Smooth muscle cell (in vitro differentiated cells): ENCODE results near the gene SORBS2. TPM values are rescaled to one million over a fixed set of nuclear protein-coding genes. Genes with fewer than 3 reads are reported as not detected.

Experiments
- DNase-seq: peaks from one replicate; lab custom pipeline; 2025; ENCODE audit not compliant: unreplicated experiment; lab: John Stamatoyannopoulos, UW
- H2AFZ ChIP-seq: fragments of 200-600 bp; sonication (generic); 2 replicates; pipeline ENCODE4 v1.6.0; 2016; ENCODE audit warnings: antibody characterized with exemption, low read depth, mild to moderate bottlenecking
- H3F3A ChIP-seq: fragments of 200-600 bp; sonication (generic); 2 replicates; pipeline ENCODE4 v1.6.0; 2017; ENCODE audit warnings: antibody characterized with exemption, low read depth
- H3K27ac ChIP-seq: fragments of 200-600 bp; sonication (generic); 2 replicates; pipeline ENCODE4 v1.5.1; 2016; ENCODE audit warnings: low read depth, mild to moderate bottlenecking
- H3K27me3 ChIP-seq: fragments of 200-600 bp; sonication (generic); 2 replicates; pipeline ENCODE4 v1.6.1; 2016; ENCODE audit warnings: low read depth, mild to moderate bottlenecking
- H3K36me3 ChIP-seq: fragments of 200-600 bp; sonication (generic); 2 replicates; pipeline ENCODE4 v1.5.1; 2016; ENCODE audit warnings: low read depth
- H3K4me1 ChIP-seq: fragments of 200-600 bp; sonication (generic); 2 replicates; pipeline ENCODE4 v1.5.1; 2016; ENCODE audit warnings: low read depth
- H3K4me2 ChIP-seq: fragments of 200-600 bp; sonication (generic); 2 replicates; pipeline ENCODE4 v1.6.0; 2016; ENCODE audit warnings: mild to moderate bottlenecking
- H3K4me3 ChIP-seq: fragments of 200-600 bp; sonication (generic); 2 replicates; pipeline ENCODE4 v1.5.1; 2016; ENCODE audit warnings: mild to moderate bottlenecking
- H3K79me2 ChIP-seq: fragments of 200-600 bp; sonication (generic); 2 replicates; pipeline ENCODE4 v1.6.0; 2016; ENCODE audit warnings: low read depth, mild to moderate bottlenecking
- H3K9ac ChIP-seq: fragments of 200-600 bp; sonication (generic); 2 replicates; pipeline ENCODE4 v1.6.0; 2016; ENCODE audit warnings: low read depth
- H3K9me3 ChIP-seq: fragments of 200-600 bp; sonication (generic); replicated peaks from 2 replicates; pipeline ENCODE4 v1.5.1; 2016; ENCODE audit warnings: low read depth
- H4K20me1 ChIP-seq: fragments of 200-600 bp; sonication (generic); 2 replicates; pipeline ENCODE4 v1.6.0; 2016; ENCODE audit warnings: low read depth
- WGBS: methylation state at CpG from one replicate; pipeline ENCODE4 v1.1.7; 2016; ENCODE audit warnings: low lambda C conversion rate; 5-methylcytosine and 5-hydroxymethylcytosine counted together
- polyA plus RNA-seq: library from polyadenylated mRNA; unstranded; fragments of >200 nt; fragmentation: Nextera tagmentation; extraction: Ambion mirVana; gene quantifications from 2 replicates; pipeline ENCODE4 v1.2.1, GENCODE V29; 2016
- total RNA-seq: library from RNA; depleted of rRNA; stranded (reverse); fragments of >200 nt; gene quantifications from 2 replicates; pipeline ENCODE4 v1.2.3, GENCODE V29; 2014
- TF ChIP-seq, protein P1 (sequence below): fragments of 200-600 bp; sonication (generic); IDR thresholded peaks from 2 replicates; pipeline ENCODE4 v1.5.1; 2017; ENCODE audit warnings: borderline replicate concordance, mild to moderate bottlenecking, antibody characterized with exemption; ENCODE audit not compliant: insufficient read depth, poor library complexity, severe bottlenecking

Gene SORBS2
- total and polyA plus RNA-seq, 2 experiments from 2014 or later: 9.0 to 36.6 TPM

DNA sequence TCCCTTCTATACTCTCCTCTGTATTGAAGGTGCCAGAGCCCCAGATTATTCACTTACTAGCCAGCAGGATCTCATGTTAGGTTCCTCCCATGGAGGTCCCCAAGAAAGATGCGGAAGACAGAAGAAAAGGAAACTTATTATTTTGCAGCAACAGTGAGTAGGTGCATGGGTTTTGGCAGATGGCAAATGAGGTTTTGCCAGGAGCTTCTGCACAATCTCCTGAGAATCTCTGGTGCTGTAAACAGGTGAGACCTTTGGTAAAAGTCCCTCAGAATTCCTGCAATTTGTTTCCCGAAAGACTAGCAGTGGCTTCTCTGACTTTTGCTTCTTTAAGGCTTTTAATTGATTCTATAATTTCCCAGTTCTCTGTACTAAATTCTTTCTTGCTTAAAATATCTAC is 29.5 kb upstream of the SORBS2 start:
- peaks cover 36% of the 10 kb centered on the region for H3K4me1 ChIP-seq
- no peak overlapping the region for H3K4me2 ChIP-seq
- H3K79me2 ChIP-seq: no peaks in the 10 kb centered on the region
- H3K9ac ChIP-seq: no peak overlapping the region
- H3K36me3 ChIP-seq: no peaks in the 10 kb centered on the region
- H3K27ac ChIP-seq: no peak overlapping the region
- no peaks in the 10 kb centered on the region for H3K27me3 ChIP-seq
- H3F3A ChIP-seq: peaks cover 26% of the 10 kb centered on the region
- WGBS: 98% methylated on average over 2 of the region's 2 CpGs
- no peak overlapping the region for H2AFZ ChIP-seq
- no peaks in the 10 kb centered on the region for H3K9me3 ChIP-seq
- TF ChIP-seq, protein P1, sequence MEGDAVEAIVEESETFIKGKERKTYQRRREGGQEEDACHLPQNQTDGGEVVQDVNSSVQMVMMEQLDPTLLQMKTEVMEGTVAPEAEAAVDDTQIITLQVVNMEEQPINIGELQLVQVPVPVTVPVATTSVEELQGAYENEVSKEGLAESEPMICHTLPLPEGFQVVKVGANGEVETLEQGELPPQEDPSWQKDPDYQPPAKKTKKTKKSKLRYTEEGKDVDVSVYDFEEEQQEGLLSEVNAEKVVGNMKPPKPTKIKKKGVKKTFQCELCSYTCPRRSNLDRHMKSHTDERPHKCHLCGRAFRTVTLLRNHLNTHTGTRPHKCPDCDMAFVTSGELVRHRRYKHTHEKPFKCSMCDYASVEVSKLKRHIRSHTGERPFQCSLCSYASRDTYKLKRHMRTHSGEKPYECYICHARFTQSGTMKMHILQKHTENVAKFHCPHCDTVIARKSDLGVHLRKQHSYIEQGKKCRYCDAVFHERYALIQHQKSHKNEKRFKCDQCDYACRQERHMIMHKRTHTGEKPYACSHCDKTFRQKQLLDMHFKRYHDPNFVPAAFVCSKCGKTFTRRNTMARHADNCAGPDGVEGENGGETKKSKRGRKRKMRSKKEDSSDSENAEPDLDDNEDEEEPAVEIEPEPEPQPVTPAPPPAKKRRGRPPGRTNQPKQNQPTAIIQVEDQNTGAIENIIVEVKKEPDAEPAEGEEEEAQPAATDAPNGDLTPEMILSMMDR: no peak
- H4K20me1 ChIP-seq: no peaks in the 10 kb centered on the region
- H3K4me3 ChIP-seq: no peak overlapping the region
- DNase-seq: no peak

DNA sequence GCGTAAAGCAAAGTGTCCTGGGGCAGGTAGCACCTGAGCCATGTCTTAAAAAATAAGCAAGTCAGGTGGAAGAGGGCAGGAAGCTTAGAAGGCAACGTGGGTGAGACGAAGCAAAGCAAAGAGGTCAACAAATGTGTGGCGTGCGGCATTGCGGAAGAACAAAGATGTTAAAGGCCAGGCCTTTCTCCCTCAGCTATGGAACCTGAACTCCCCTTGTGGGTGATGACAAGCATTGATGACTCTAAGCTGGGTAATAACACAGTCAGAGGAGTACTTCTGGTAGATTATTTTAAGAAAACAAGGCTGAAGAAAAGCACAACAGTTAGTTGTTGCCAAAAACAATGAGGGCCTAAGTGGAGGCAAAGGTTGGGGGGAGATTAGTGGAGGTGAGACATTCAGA is 29.0 kb upstream of the SORBS2 start:
- Histone ChIP-seq H3K4me3 (no peak overlapping the region), H3K27me3 (no peaks in the 10 kb centered on the region), H3K9ac (no peak overlapping the region), H4K20me1 (no peaks in the 10 kb centered on the region), H3K79me2 (no peaks in the 10 kb centered on the region), H3K4me2 (no peak overlapping the region), H3K9me3 (no peaks in the 10 kb centered on the region), H3K27ac (peak overlapping the region; percentile 82), H2AFZ (no peak overlapping the region), H3F3A (peaks cover 26% of the 10 kb centered on the region), H3K36me3 (no peaks in the 10 kb centered on the region), H3K4me1 (peaks cover 39% of the 10 kb centered on the region)
- 94% methylated on average over 6 of the region's 6 CpGs for WGBS
- no peak for DNase-seq
- TF ChIP-seq, protein P1: no peak

DNA sequence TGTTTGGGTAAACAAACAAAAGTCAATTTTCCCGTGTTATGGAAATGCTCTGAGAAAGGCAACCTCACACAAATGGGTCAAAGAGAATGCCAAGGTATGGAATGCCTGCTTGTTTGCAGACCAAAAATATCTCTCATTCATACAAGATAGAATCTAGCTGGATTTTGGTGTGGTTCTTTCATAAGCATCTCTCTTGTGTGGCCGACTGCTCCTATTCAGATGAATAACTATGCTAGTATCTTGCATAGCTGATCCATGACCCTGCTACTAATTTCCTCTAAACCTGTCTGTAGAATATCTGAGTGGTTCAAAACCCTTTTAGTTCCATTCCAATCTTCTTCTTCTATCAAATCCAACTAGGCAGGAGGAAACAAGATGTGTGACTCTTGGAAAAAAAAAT is 28.2 kb upstream of the SORBS2 start:
- Histone ChIP-seq H3K4me1 (peaks cover 39% of the 10 kb centered on the region), H3K4me3 (no peak overlapping the region), H3K27me3 (no peaks in the 10 kb centered on the region), H3K79me2 (no peaks in the 10 kb centered on the region), H3K27ac (peak overlapping the region; percentile 82), H4K20me1 (no peaks in the 10 kb centered on the region), H3K36me3 (no peaks in the 10 kb centered on the region), H3K9me3 (no peaks in the 10 kb centered on the region), H3K4me2 (peak overlapping the region; percentile 12), H3F3A (peaks cover 26% of the 10 kb centered on the region), H2AFZ (no peak overlapping the region), H3K9ac (peak overlapping the region; percentile 65)
- 46% methylated on average over 2 of the region's 2 CpGs for WGBS
- DNase-seq: no peak
- TF ChIP-seq, protein P1: no peak

DNA sequence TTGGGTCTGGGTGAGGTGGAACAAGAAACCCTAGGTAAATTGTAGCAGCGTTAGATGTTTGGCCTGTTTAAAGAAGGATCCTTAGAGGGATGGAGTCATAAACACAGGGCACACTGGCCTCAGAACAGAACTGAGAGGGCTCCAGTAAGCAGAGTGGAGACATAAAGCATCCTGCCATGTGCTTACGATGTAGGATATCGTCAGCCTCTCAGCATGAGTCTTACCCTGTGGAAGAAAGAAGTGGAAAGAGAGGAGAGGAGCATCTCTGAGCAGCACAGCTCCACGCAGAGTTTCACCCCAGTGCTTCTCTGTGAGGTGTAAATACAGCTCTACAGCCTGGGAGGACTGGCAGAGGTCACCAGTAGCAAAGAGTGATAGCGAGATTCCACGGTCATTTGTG is 27.8 kb upstream of the SORBS2 start:
- peak overlapping the region; percentile 82 for H3K27ac ChIP-seq
- H4K20me1 ChIP-seq: no peaks in the 10 kb centered on the region
- H3K4me2 ChIP-seq: peak overlapping the region; percentile 29
- TF ChIP-seq, protein P1: no peak
- no peaks in the 10 kb centered on the region for H3K36me3 ChIP-seq
- DNase-seq: no peak
- peaks cover 26% of the 10 kb centered on the region for H3F3A ChIP-seq
- H3K4me3 ChIP-seq: no peak overlapping the region
- 29% methylated on average over 6 of the region's 6 CpGs for WGBS
- peaks cover 39% of the 10 kb centered on the region for H3K4me1 ChIP-seq
- H2AFZ ChIP-seq: no peak overlapping the region
- H3K9ac ChIP-seq: peak overlapping the region; percentile 65
- no peaks in the 10 kb centered on the region for H3K79me2 ChIP-seq
- no peaks in the 10 kb centered on the region for H3K27me3 ChIP-seq
- no peaks in the 10 kb centered on the region for H3K9me3 ChIP-seq
